HFFc6 (cell line): Measurements from ENCODE around the gene C16orf95. TPM values are rescaled to one million over a fixed set of nuclear protein-coding genes. Genes with fewer than 3 reads are reported as not detected.
"Not testable (repeated sequence)": the region's sequence is repeated elsewhere in the genome, so short reads cannot be mapped to it uniquely, and the experiment has no call there.

Experiments used
- DNase-seq: peaks from one replicate; pipeline ENCODE4 v3.0.0-alpha.2; 2018
- H3K27ac Mint-ChIP-seq: 2 replicates; pipeline ENCODE4 v1.8.0; 2020; ENCODE audit warnings: mild to moderate bottlenecking, mixed read lengths
- H3K27me3 Mint-ChIP-seq: 2 replicates; pipeline ENCODE4 v1.8.0; 2021; ENCODE audit warnings: mild to moderate bottlenecking, moderate library complexity, mixed read lengths; ENCODE audit not compliant: insufficient read depth
- H3K36me3 Mint-ChIP-seq: 2 replicates; pipeline ENCODE4 v1.8.0; 2021; ENCODE audit warnings: low read depth, mixed read lengths
- H3K4me1 Mint-ChIP-seq: 2 replicates; pipeline ENCODE4 v1.8.0; 2020; ENCODE audit warnings: low read depth, mixed read lengths
- H3K4me3 Mint-ChIP-seq: 2 replicates; pipeline ENCODE4 v1.8.0; 2020; ENCODE audit warnings: mild to moderate bottlenecking, moderate library complexity, mixed read lengths
- H3K9me3 Mint-ChIP-seq: 2 replicates; pipeline ENCODE4 v1.8.0; 2020; ENCODE audit warnings: mild to moderate bottlenecking, mixed read lengths
- CTCF ChIP-seq: fragments of 200-600 bp; sonication (generic); IDR thresholded peaks from 2 replicates; pipeline ENCODE4 v1.5.0; 2021; ENCODE audit warnings: antibody characterized with exemption, mild to moderate bottlenecking
- total RNA-seq, 6 experiments: library from RNA; stranded (reverse); fragmentation: NEBNext Ultra II Directional; extraction: Animal tissue kit (Norgen Biotek cat#: 25700); gene quantifications; 2 replicates in 1 of 6; 3 replicates in 5 of 6; pipeline ENCODE4 v1.2.3, GENCODE V29; 2021

Gene C16orf95
- total RNA-seq, 6 experiments from 2014 or later = 8.5 to 15.0 (median 11.7) TPM

GRCh38 chr16:87266846-87267245, 50.3 kb downstream of the C16orf95 start:
- no peaks in the 10 kb centered on the region; the same call in none of the 2 replicates for H3K27me3 Mint-ChIP-seq
- TF ChIP-seq CTCF = no peak
- DNase-seq = no peak
- H3K9me3 Mint-ChIP-seq = no peaks in the 10 kb centered on the region
- H3K27ac Mint-ChIP-seq = no peak overlapping the region
- no peak overlapping the region for H3K4me3 Mint-ChIP-seq
- peaks cover 5% of the 10 kb centered on the region; the same call in 1 of the 2 replicates for H3K4me1 Mint-ChIP-seq
- H3K36me3 Mint-ChIP-seq = no peaks in the 10 kb centered on the region

GRCh38 chr16:87265261-87265660, 51.9 kb downstream of the C16orf95 start:
- Mint-ChIP-seq H3K4me3 (no peak overlapping the region), H3K27ac (no peak overlapping the region), H3K9me3 (peaks cover 4% of the 10 kb centered on the region; the same call in 1 of the 2 replicates), H3K36me3 (peaks cover 7% of the 10 kb centered on the region), H3K4me1 (peaks cover 5% of the 10 kb centered on the region; the same call in 1 of the 2 replicates), H3K27me3 (no peaks in the 10 kb centered on the region; the same call in none of the 2 replicates)
- no peak for TF ChIP-seq CTCF
- DNase-seq = no peak

GRCh38 chr16:87264634-87265033, 52.6 kb downstream of the C16orf95 start:
- Mint-ChIP-seq H3K9me3 (peaks cover 4% of the 10 kb centered on the region; the same call in 1 of the 2 replicates), H3K4me3 (no peak overlapping the region), H3K27me3 (no peaks in the 10 kb centered on the region; the same call in none of the 2 replicates), H3K36me3 (peaks cover 7% of the 10 kb centered on the region), H3K27ac (no peak overlapping the region), H3K4me1 (peaks cover 5% of the 10 kb centered on the region; the same call in 1 of the 2 replicates)
- DNase-seq = no peak
- no peak for TF ChIP-seq CTCF

GRCh38 chr16:87263418-87264052, 53.7 kb downstream of the C16orf95 start:
- DNase-seq = no peak
- H3K27me3 Mint-ChIP-seq = no peaks in the 10 kb centered on the region; the same call in none of the 2 replicates

GRCh38 chr16:87259431-87259830, 57.8 kb downstream of the C16orf95 start:
- TF ChIP-seq CTCF = no peak
- Mint-ChIP-seq H3K9me3 (peaks cover 4% of the 10 kb centered on the region; the same call in 1 of the 2 replicates), H3K4me1 (peaks cover under 1% of the 10 kb centered on the region; the same call in 1 of the 2 replicates), H3K36me3 (peaks cover 7% of the 10 kb centered on the region), H3K27ac (no peak overlapping the region), H3K4me3 (no peak overlapping the region), H3K27me3 (peaks cover 2% of the 10 kb centered on the region; the same call in 1 of the 2 replicates)
- DNase-seq = no peak

More at GRCh38 chr16:87263418-87264052, 53.7 kb downstream of the C16orf95 start:
- Mint-ChIP-seq H3K27ac (no peak overlapping the region), H3K9me3 (peaks cover 4% of the 10 kb centered on the region; the same call in 1 of the 2 replicates), H3K36me3 (peaks cover 7% of the 10 kb centered on the region), H3K4me1 (peaks cover 5% of the 10 kb centered on the region; the same call in 1 of the 2 replicates), H3K4me3 (no peak overlapping the region)
- no peak for TF ChIP-seq CTCF

GRCh38 chr16:87258653-87259052, 58.5 kb downstream of the C16orf95 start:
- not testable (repeated sequence) for H3K27me3 Mint-ChIP-seq, H3K4me3 Mint-ChIP-seq, H3K4me1 Mint-ChIP-seq, DNase-seq, H3K9me3 Mint-ChIP-seq, H3K27ac Mint-ChIP-seq, H3K36me3 Mint-ChIP-seq
